Activated CD4-positive, alpha-beta memory T cell treated with anti-CD3 and anti-CD28 coated beads, Interleukin-2, amount 10 ng/mL, durations not matched to agents 7 days and 5 days (primary cell): ENCODE results near the gene OLIG1. TPM values are rescaled to one million over a fixed set of nuclear protein-coding genes. Genes with fewer than 3 reads are reported as not detected.

ENCODE experiments used
- total RNA-seq, 2 experiments: library from RNA; stranded (reverse); gene quantifications; one replicate each; pipeline ENCODE4 v1.2.3, GENCODE V29; 2021

The OLIG1 gene
- total RNA-seq, 2 experiments from 2014 or later = not detected

Other genes with a start within 250 kb of the OLIG1 start
- not detected for gene OLIG2, start 44.2 kb upstream of the OLIG1 start, total RNA-seq
- 10 to 100 TPM; 60.1 to 61.9 TPM for gene IFNAR2, start 159.8 kb downstream of the OLIG1 start, total RNA-seq
- gene IL10RB, start 196.2 kb downstream of the OLIG1 start, total RNA-seq = 10 to 100 TPM; 33.9 to 36.1 TPM